HEK293 (cell line): ENCODE results near the gene OR5D18.

Source experiments
- CTCF ChIA-PET: fragments of 350-600 bp; formaldehyde crosslinking; extraction: SDS; loops from one replicate; lab custom pipeline; 2021; ENCODE audit warnings: antibody characterized with exemption; lab: Yijun Ruan, JAX
- POLR2A ChIA-PET: fragments of 300-600 bp; formaldehyde crosslinking; extraction: SDS; loops from one replicate; lab custom pipeline; 2020; ENCODE audit warnings: antibody characterized with exemption, inconsistent platforms; lab: Yijun Ruan, JAX
- H3K27ac ChIP-seq: fragments of 200-500 bp; sonication (Bioruptor generic); 2 replicates; pipeline ENCODE4 v1.5.1; 2014; ENCODE audit warnings: low read depth, low read length, control low read depth, inconsistent platforms; ENCODE audit errors: extremely low read depth
- H3K36me3 ChIP-seq, 2 experiments: fragments of 200-500 bp in 1 of 2; sonication (Bioruptor generic) in 1 of 2; 1 replicate in 1 of 2; 2 replicates in 1 of 2; pipeline ENCODE4 v1.5.1; 2014 to 2017; ENCODE audit warnings: inconsistent platforms in 2 of 2, low read length in 2 of 2; ENCODE audit not compliant: control insufficient read depth in 2 of 2, insufficient read depth in 1 of 2
- H3K4me1 ChIP-seq: fragments of 200-500 bp; sonication (Bioruptor generic); 2 replicates; pipeline ENCODE4 v1.5.1; 2014; ENCODE audit warnings: mild to moderate bottlenecking, low read length, inconsistent platforms; ENCODE audit not compliant: control insufficient read depth, insufficient read depth
- H3K4me3 ChIP-seq: 2 replicates; pipeline ENCODE4 v1.5.1; 2011; ENCODE audit warnings: low read depth, mild to moderate bottlenecking, control low read depth, low read length, moderate library complexity
- H3K9me3 ChIP-seq: fragments of 200-500 bp; sonication (Bioruptor generic); 2 replicates; pipeline ENCODE4 v1.5.1; 2014; ENCODE audit warnings: low read depth, low read length, inconsistent platforms; ENCODE audit not compliant: control insufficient read depth, insufficient read depth
- ATF2 ChIP-seq: fragments of 450-650 bp; formaldehyde crosslinking; IDR thresholded peaks from 2 replicates; pipeline ENCODE4 v1.5.1; 2016; ENCODE audit warnings: missing biosample characterization, missing genetic modification characterization, low read depth
- HOXD13 ChIP-seq: sonication (generic); formaldehyde crosslinking; IDR thresholded peaks from 2 replicates; pipeline ENCODE4 v1.8.0; 2022; ENCODE audit warnings: missing genetic modification reagents, borderline replicate concordance
- IKZF3 ChIP-seq: fragments of 450-650 bp; IDR thresholded peaks from 2 replicates; pipeline ENCODE4 v1.5.0; 2018; ENCODE audit warnings: missing biosample characterization, mild to moderate bottlenecking, missing genetic modification characterization, moderate library complexity
- SETDB1 ChIP-seq: IDR thresholded peaks from one replicate; pipeline ENCODE4 v1.6.1; 2017; ENCODE audit warnings: mild to moderate bottlenecking, low read length, moderate library complexity, mixed read lengths; ENCODE audit not compliant: insufficient read length
- SP2 ChIP-seq: fragments of 450-650 bp; formaldehyde crosslinking; IDR thresholded peaks from 2 replicates; pipeline ENCODE4 v1.5.1; 2016; ENCODE audit warnings: missing biosample characterization, missing genetic modification characterization
- TRIM28 ChIP-seq: IDR thresholded peaks from 2 replicates; pipeline ENCODE4 v1.6.1; 2011; ENCODE audit warnings: low read length, control low read depth, borderline replicate concordance
- ZFHX2 ChIP-seq: fragments of 450-650 bp; formaldehyde crosslinking; conservative IDR thresholded peaks from 2 replicates; pipeline ENCODE4 v1.5.1; 2016; ENCODE audit warnings: missing biosample characterization, missing genetic modification characterization
- ZFP37 ChIP-seq: fragments of 450-650 bp; formaldehyde crosslinking; IDR thresholded peaks from 2 replicates; pipeline ENCODE4 v1.5.1; 2016; ENCODE audit warnings: missing biosample characterization, missing genetic modification characterization
- ZNF112 ChIP-seq: fragments of 450-650 bp; formaldehyde crosslinking; IDR thresholded peaks from 2 replicates; pipeline ENCODE4 v1.5.0; 2017; ENCODE audit warnings: missing biosample characterization, missing genetic modification characterization
- ZNF18 ChIP-seq: fragments of 450-650 bp; formaldehyde crosslinking; IDR thresholded peaks from 2 replicates; pipeline ENCODE4 v1.5.1; 2016; ENCODE audit warnings: missing biosample characterization, missing genetic modification characterization
- ZNF19 ChIP-seq: fragments of 450-650 bp; formaldehyde crosslinking; IDR thresholded peaks from 2 replicates; pipeline ENCODE4; 2016; ENCODE audit warnings: missing biosample characterization, missing genetic modification characterization, low read depth
- ZNF221 ChIP-seq: fragments of 450-650 bp; formaldehyde crosslinking; IDR thresholded peaks from 2 replicates; pipeline ENCODE4 v1.5.1; 2017; ENCODE audit warnings: missing biosample characterization, missing genetic modification characterization, borderline replicate concordance
- ZNF223 ChIP-seq: fragments of 450-650 bp; formaldehyde crosslinking; IDR thresholded peaks from 2 replicates; pipeline ENCODE4 v1.5.1; 2016; ENCODE audit warnings: missing biosample characterization, missing genetic modification characterization
- ZNF23 ChIP-seq: fragments of 450-650 bp; formaldehyde crosslinking; IDR thresholded peaks from 2 replicates; pipeline ENCODE4 v1.5.1; 2016; ENCODE audit warnings: missing biosample characterization, missing genetic modification characterization, borderline replicate concordance
- ZNF302 ChIP-seq: fragments of 450-650 bp; formaldehyde crosslinking; IDR thresholded peaks from 2 replicates; pipeline ENCODE4 v1.5.1; 2016; ENCODE audit warnings: missing biosample characterization, missing genetic modification characterization, low read depth
- ZNF350 ChIP-seq: fragments of 450-650 bp; formaldehyde crosslinking; IDR thresholded peaks from 2 replicates; pipeline ENCODE4 v1.5.0; 2017; ENCODE audit warnings: missing biosample characterization, mild to moderate bottlenecking, missing genetic modification characterization
- ZNF433 ChIP-seq: fragments of 450-650 bp; formaldehyde crosslinking; IDR thresholded peaks from 2 replicates; pipeline ENCODE4 v1.5.1; 2016; ENCODE audit warnings: missing biosample characterization, missing genetic modification characterization, low read depth
- ZNF623 ChIP-seq: fragments of 450-650 bp; formaldehyde crosslinking; IDR thresholded peaks from 2 replicates; pipeline ENCODE4 v1.5.1; 2016; ENCODE audit warnings: missing biosample characterization, missing genetic modification characterization
- ZNF639 ChIP-seq: fragments of 450-650 bp; formaldehyde crosslinking; IDR thresholded peaks from 2 replicates; pipeline ENCODE4 v1.5.1; 2016; ENCODE audit warnings: missing biosample characterization, missing genetic modification characterization
- ZNF791 ChIP-seq: fragments of 450-650 bp; formaldehyde crosslinking; IDR thresholded peaks from 2 replicates; pipeline ENCODE4 v1.5.1; 2016; ENCODE audit warnings: missing biosample characterization, missing genetic modification characterization
- TF ChIP-seq, protein P1 (sequence below): fragments of 450-650 bp; formaldehyde crosslinking; IDR thresholded peaks from 2 replicates; pipeline ENCODE4 v1.5.1; 2016; ENCODE audit warnings: missing biosample characterization, missing genetic modification characterization

The OR5D18 gene

DNA sequence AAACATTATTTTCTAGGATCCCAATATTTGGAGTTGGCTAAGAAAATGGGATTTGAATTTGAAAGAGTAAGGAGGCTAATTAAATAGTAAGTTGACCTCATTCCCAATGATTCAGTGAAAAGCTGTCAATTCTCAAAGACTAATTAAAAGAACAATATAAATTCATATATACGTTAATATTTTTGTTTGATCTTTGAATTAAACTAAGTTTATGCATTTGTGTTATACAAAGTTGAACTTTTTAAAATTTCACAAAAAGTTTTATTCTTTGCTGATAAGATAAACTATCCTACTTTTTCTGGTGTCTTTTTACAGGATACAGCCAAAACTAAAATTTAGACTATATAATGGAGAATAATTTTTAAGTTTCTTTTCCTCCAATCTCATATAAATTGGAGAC is 8.4 kb upstream of the OR5D18 start, which contains the start of gene OR5L1:
OR5L1 (plus strand) TSS at position 301 of the 400 bp plus-strand sequence. CDS start 100 bp downstream, outside the sequence.
- H3K27ac ChIP-seq: no peak within 1 kb of the TSS
- TF ChIP-seq ZNF623 (tag by site-specific recombination) (no peak), ZNF19 (tag by site-specific recombination) (no peak), SETDB1 (no peak)
- TF ChIP-seq, all 188 proteins: peak for 0
- no peaks in the 10 kb centered on the region for H3K4me1 ChIP-seq
- ChIA-PET POLR2A (no interaction called here), CTCF (no interaction called here)
- no peaks in the 10 kb centered on the region for H3K9me3 ChIP-seq
- no peak within 1 kb of the TSS for H3K4me3 ChIP-seq
- H3K36me3 ChIP-seq: no peaks in the 10 kb centered on the region

GRCh38 chr11:55826919-55827318 is 7.5 kb downstream of the OR5D18 start, which contains the start of gene OR5L2:
Gene OR5L2 (plus strand): TSS chr11:55827219. CDS start chr11:55827219, 0 bp downstream.
- no peak within 1 kb of the TSS for H3K27ac ChIP-seq
- POLR2A ChIA-PET: no interaction called here
- H3K36me3 ChIP-seq: no peaks in the 10 kb centered on the region
- CTCF ChIA-PET: no interaction called here
- no peaks in the 10 kb centered on the region for H3K9me3 ChIP-seq
- H3K4me1 ChIP-seq: no peaks in the 10 kb centered on the region
- H3K4me3 ChIP-seq: no peak within 1 kb of the TSS
- no peak for TF ChIP-seq ZNF23 (tag by site-specific recombination)
- no peak for TF ChIP-seq ZNF350 (tag by site-specific recombination)
- no peak for TF ChIP-seq SP2 (tag by site-specific recombination)
- TF ChIP-seq ZNF302 (tag by site-specific recombination): no peak
- no peak for TF ChIP-seq ZNF639 (tag by site-specific recombination)

DNA sequence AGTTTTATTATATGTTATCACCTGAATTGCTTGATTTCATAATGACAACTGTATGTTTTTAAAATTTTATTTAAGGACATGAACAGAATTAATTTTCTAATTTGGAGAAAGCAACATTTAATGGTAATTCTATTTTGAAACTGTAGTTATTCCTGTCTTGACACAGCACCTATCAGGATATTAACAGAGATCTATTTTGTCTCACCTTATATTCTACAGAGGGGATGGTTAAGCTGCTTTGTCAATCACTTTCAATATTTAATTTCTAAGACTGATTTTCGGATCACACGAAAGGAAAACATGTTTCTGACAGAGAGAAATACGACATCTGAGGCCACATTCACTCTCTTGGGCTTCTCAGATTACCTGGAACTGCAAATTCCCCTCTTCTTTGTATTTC is 19.0 kb downstream of the OR5D18 start, which contains the start of gene OR5D16:
OR5D16 (plus strand) TSS at position 301 of the 400 bp plus-strand sequence; CDS start at position 301, 0 bp downstream.
- no peaks in the 10 kb centered on the region for H3K9me3 ChIP-seq
- H3K4me3 ChIP-seq: no peak within 1 kb of the TSS
- H3K4me1 ChIP-seq: no peaks in the 10 kb centered on the region
- TF ChIP-seq ZNF791 (tag by site-specific recombination): no peak
- CTCF ChIA-PET: no interaction called here
- no peak within 1 kb of the TSS for H3K27ac ChIP-seq
- H3K36me3 ChIP-seq: no peaks in the 10 kb centered on the region
- POLR2A ChIA-PET: no interaction called here

DNA sequence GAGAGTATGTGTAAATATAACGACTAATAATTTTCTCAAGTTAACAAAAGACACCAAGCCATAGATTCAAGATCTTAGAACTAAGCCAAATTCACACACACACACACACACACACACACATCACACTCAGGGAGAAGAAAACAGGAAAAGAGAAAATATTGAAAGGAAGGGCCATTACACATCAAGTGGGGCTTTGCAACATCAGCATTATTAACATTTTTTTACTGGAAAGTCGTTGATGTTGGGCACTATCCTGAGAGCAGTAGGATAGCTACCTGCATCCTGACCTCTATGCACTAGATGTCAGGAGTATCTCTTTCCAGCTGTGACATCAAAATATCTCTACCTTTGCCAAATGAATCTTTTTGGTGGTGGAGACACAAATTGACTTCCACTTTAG is 28.0 kb downstream of the OR5D18 start:
- ChIA-PET CTCF (no interaction called here), POLR2A (no interaction called here)
- Histone ChIP-seq H3K36me3 (no peaks in the 10 kb centered on the region), H3K9me3 (no peaks in the 10 kb centered on the region), H3K27ac (no peak overlapping the region), H3K4me1 (no peaks in the 10 kb centered on the region), H3K4me3 (no peak overlapping the region)
- TF ChIP-seq ZFP37 (tag by site-specific recombination) (no peak), ZNF112 (tag by site-specific recombination) (no peak), TRIM28 (no peak), ZNF221 (tag by site-specific recombination) (no peak), ZNF18 (tag by site-specific recombination) (no peak), ZNF433 (tag by site-specific recombination) (no peak), ZNF223 (tag by site-specific recombination) (no peak), HOXD13 (CRISPR knock-in tag) (no peak), ZFHX2 (tag by site-specific recombination) (no peak), IKZF3 (tag by site-specific recombination) (no peak), ATF2 (tag by site-specific recombination) (no peak)
- TF ChIP-seq, protein P1, sequence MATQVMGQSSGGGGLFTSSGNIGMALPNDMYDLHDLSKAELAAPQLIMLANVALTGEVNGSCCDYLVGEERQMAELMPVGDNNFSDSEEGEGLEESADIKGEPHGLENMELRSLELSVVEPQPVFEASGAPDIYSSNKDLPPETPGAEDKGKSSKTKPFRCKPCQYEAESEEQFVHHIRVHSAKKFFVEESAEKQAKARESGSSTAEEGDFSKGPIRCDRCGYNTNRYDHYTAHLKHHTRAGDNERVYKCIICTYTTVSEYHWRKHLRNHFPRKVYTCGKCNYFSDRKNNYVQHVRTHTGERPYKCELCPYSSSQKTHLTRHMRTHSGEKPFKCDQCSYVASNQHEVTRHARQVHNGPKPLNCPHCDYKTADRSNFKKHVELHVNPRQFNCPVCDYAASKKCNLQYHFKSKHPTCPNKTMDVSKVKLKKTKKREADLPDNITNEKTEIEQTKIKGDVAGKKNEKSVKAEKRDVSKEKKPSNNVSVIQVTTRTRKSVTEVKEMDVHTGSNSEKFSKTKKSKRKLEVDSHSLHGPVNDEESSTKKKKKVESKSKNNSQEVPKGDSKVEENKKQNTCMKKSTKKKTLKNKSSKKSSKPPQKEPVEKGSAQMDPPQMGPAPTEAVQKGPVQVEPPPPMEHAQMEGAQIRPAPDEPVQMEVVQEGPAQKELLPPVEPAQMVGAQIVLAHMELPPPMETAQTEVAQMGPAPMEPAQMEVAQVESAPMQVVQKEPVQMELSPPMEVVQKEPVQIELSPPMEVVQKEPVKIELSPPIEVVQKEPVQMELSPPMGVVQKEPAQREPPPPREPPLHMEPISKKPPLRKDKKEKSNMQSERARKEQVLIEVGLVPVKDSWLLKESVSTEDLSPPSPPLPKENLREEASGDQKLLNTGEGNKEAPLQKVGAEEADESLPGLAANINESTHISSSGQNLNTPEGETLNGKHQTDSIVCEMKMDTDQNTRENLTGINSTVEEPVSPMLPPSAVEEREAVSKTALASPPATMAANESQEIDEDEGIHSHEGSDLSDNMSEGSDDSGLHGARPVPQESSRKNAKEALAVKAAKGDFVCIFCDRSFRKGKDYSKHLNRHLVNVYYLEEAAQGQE: no peak
